CMK (cell line): ENCODE data around the gene MPEG1.

Experiments
- DNase-seq: peaks from one replicate; pipeline ENCODE4 v3.0.0-alpha.2; 2010; ENCODE audit warnings: low read depth

MPEG1 gene

DNA sequence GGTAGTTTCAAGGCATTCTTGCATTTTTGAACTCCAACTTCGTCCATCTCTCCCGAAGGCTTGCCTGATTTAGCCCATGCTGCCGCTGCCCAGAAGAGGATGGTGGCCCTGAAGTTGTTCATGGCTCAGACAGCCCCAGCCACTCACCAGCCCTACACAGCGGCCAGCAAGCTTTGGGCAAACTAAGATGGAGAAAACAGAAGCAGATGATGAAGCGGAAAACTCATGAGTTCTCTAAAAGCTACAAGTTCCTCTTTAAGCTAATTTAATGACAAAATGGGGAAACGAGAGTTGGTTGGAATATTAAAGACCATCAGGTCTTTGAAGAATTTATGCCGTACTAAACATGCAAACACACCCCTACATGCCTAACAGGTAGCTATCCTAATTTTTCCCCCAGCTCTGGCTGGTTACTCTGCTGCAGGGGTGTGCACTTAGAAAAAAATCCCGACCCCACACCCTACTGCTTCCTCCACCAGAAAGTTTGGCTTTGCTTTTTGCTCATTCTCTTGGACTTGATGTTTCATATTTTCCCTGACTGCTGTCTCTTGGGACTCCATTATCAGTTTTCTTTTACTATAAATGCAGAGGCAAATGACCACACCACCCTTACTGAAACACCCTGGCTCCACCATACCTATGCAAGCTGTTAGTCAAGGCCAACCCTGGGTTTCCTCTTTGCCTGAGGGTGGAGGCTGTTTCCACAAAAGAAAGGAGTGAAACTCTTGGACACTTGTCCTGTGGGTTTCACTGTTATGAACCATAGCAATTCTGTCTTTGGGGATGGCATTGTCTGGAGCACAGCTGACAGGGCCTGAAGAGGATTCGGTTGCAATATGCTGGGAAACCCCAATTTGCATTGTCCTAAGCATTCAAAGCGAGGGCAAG lies at the start of gene MPEG1:
Gene MPEG1, minus strand, starts transcription at position 184 of the 888 bp plus-strand sequence. Its CDS starts 62 bp downstream, at position 122.
- DNase-seq: no peak

DNA sequence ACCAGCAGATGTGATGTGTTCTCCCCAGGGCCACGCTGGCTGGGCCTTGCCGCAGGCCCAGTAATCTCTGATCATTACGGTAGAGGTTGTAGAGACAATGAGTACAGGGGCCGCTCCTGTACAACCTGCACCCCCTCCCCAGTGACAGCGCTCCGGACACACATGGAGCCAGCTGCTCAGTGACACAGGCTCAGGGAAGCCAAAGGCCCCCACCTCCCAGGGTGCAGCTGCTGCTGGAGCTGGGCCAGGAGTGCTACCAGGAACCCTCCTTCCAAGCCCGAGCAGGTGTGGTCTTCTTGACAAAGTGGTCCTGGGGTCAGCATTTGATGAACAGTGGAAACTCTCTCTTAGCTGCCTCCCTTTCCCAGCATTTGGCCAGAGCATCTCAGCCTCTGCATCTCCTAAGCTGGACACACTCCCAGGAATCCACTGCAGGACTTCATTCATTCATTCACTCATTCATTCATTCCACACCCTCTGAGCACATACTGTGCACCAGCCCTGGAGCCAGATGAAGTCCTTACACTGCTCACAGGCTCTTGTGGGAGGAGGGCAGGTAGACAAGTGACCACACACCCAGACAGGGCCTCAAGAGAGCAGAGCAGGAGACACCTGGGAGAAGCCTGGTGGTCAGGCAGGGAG lies 49.6 kb upstream of the MPEG1 start:
- no peak for DNase-seq

DNA sequence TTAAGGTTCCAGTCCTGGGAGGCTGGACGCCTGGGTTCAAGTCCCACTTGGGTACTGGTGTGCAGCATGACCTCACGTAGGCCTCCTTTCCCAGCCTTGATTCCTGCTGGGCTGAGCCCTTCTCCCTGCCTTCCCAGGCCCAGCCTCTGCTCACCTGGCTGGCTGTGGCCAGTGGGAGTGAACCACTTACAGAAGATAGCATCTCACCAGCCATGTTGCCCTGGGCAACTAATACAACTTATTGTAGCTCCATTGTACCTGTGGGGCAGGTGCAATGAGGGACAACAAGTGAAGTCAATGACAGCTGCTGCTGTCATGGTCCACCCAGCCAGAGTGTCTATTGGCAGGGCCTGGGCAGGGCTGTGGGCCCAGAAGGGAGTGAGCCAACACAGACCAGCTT lies 48.4 kb upstream of the MPEG1 start:
- no peak for DNase-seq

DNA sequence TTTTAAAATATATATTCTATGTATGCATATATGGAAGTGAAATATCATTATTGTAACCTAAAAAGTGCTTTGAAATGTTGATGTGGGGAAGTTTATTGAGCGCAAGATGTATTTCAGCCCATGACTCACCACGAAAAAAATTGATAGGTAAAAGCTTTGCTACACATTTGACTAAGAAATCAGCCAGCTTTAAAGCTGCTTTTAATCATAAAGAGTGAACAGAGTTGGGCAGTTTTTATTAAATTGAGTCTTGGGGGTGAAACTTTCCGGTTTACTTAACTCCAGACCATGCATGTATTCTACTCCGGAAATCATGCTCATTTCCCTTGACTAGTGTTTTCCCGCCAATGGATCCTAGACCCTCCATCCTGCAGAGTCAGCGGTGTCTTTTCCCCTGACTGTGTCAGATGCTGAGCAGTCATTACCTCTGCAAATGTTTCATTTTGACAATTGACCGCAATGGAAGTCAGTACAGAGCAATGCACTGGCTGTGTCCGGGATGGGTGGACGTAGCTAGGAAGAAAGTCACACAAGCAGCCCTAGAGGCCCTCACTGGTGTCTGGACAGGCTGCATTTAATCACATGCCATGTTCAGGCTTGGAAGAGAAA lies 47.2 kb upstream of the MPEG1 start:
- DNase-seq: no peak

DNA sequence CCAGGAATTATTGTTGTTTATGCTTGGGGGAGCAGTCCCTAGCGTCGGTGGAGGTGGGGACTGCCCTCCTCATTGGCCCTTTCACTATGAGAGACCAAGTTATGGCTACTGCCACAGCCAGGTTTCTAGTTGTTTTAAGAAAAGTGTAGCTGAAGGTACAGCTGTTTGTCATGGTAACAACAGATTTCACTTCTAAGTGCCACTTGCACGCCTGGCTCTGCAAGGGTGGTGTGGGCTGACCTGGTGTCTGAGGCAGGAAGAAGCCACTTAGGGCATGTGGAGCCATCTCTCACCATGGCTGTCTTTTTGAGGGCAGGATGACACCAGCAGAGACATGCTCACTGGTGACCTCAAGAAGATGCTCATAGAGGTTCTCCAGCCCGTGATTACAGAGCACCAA lies 46.3 kb upstream of the MPEG1 start:
- DNase-seq: no peak

GRCh38 chr11:59255281-59255680 lies 42.6 kb upstream of the MPEG1 start:
- DNase-seq: no peak

DNA sequence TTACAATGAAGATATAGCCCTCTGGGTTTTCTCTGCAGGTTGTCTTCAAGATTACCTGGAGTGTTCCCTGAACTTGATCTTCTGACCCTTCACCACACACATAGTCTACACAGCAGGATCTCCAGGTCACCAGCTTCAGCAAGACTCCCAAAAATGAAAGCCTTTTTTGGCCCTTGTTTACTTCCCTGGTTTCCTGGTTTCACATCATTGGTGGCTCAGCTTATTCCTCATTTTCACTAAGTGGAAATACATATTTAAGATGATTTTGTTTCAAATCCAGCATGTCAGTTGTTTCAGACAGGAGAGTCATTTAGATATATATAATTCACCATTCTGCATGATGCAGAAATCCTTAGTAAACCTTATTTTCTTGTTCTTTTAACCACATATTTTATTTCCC lies 41.6 kb upstream of the MPEG1 start:
- no peak for DNase-seq

GRCh38 chr11:59253001-59253400 lies 40.3 kb upstream of the MPEG1 start:
- DNase-seq: no peak

GRCh38 chr11:59249535-59249934 lies 36.8 kb upstream of the MPEG1 start:
- DNase-seq: no peak

GRCh38 chr11:59247531-59248227 lies 35.0 kb upstream of the MPEG1 start:
- no peak for DNase-seq

GRCh38 chr11:59243633-59244032 lies 30.9 kb upstream of the MPEG1 start:
- no peak for DNase-seq

DNA sequence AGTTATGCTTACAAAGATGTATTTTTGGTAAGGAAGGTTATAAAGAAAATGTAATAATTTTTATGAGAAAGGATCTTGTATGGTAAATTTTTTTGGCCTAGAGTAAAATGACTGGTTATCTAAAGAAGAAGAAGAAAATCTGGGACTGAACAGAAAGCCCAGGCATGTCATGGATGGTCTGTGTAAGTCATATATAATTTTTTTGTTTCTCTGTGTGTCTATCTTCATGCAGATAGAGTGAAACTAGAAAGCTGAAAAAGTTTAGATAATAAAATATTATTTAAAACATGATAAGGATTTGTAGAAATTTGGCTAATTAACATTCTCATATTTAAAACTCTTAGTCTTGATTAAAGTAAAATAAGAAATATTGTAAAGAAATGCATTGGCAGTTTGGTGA lies 27.6 kb upstream of the MPEG1 start:
- DNase-seq: no peak

GRCh38 chr11:59226396-59226795 lies 13.7 kb upstream of the MPEG1 start:
- no peak for DNase-seq

DNA sequence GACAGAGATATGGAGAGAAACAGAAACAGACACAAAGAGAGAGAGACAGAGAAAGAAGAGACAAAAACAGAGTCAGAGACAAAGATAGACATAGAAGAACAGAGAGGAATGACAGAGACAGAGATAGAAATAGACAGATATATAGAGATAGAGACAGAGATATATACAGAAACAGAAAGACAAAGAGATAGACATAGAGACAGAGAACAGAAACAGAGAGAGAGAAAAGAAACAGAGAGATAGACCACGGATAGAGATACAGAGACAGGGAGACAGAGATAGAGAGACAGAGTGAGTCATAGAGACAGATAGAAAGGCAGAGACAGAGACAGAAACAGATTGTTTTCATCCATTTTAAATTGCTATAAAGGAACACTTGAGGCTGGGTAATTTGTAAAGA lies 12.3 kb upstream of the MPEG1 start:
- DNase-seq: no peak

DNA sequence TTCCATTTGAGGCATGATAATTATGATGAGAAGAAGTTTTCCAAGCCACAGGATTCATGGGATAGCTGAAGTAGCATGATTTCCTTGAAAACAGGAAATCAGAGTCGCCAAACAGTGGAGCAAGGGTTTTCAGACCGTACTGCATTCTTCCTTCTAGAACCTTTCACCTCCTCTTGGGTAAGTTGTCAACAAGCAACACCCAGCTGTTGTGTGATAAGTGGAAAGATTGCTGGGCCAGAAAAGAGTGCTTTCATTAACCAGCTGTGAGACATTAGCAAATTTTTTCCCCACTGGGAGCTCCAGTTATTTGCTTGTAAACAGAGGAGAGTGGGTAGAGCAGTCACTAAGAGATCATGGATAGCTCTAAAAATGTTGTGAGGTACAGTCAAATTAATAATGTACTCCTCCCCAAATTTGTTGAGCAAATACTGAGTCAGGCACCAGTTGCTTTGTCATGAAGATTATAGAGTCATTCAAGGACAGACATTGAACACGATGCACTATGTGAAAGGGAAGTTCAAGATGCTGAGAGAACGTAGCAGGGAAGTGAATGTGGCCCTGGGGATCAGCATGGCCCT lies 11.7 kb upstream of the MPEG1 start:
- no peak for DNase-seq

DNA sequence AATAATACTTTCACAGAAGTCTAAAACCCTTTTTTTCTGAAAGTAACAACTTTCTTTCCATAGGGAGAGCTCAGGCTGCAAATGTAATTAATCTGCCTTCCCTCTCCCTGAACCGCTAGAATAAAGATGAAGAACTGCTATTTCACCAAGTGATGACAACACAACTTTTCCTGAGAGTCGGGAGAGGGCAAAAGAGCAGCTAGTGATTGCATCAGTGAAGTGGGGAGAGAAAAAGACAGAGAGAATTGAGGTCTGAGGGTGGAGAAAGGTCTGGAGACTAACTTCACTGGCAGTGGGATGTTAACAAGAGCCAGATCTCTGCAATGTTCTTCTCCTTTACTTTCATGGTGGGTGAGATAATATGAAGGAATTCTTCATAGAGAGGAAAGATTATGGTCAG lies 10.9 kb upstream of the MPEG1 start:
- no peak for DNase-seq

GRCh38 chr11:59223177-59223576 lies 10.4 kb upstream of the MPEG1 start:
- no peak for DNase-seq

- no peak for DNase-seq
Observed at GRCh38 chr11:59222464-59223060, 9.8 kb upstream of the MPEG1 start.

DNA sequence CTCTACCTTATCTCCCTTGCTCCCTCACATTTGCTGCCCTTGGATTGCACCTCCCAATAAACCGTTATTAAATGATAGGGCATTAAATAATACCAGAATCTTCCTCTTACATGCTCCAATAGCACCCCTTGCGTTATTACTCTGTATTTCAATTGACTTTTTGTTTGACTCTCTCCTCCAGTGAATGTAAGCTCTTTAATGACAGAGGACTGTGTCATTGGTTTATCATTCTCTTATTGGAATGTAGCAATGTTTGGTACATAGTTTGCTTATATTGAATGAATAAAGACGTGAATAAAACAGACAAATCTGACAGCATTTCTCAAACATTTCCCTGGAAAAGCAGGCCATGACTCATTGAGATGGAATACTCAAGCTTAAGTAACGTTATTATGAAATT lies 8.7 kb upstream of the MPEG1 start:
- DNase-seq: no peak

DNA sequence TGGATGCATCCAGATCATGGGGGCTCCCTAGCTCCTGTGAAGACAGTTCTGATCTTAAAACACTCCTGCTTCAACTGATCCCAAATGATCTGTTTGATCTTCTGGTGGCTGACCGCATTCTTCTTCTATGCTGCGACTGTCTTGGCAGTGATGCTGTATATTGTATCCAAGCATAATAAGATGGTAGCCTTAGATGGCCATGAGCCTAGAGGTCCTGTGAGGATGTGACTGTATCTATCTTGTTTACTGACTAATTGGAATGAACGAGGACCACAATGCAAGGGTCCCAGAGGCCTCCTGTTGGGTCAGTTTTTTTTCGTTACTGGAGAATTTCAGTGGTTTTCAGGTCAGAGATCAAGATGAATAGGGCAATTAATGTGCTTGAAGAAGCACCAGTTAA lies 7.1 kb upstream of the MPEG1 start:
- DNase-seq: no peak

GRCh38 chr11:59218893-59219292 lies 6.2 kb upstream of the MPEG1 start:
- DNase-seq: no peak

- no peak for DNase-seq
Observed at GRCh38 chr11:59218319-59218718, 5.6 kb upstream of the MPEG1 start.
